Progenitor cell of endocrine pancreas (in vitro differentiated cells): ENCODE data around the gene PLCG1. TPM values are rescaled to one million over a fixed set of nuclear protein-coding genes. Genes with fewer than 3 reads are reported as not detected.

Source experiments
- DNase-seq: peaks from one replicate; pipeline ENCODE4 v3.0.0; 2021; ENCODE audit warnings: low spot score; ENCODE audit not compliant: unreplicated experiment
- H3K27ac Mint-ChIP-seq: 2 replicates; pipeline ENCODE4 v1.8.0; 2021; ENCODE audit warnings: mild to moderate bottlenecking, moderate library complexity, mixed read lengths
- H3K27me3 Mint-ChIP-seq: 2 replicates; pipeline ENCODE4 v1.8.0; 2021; ENCODE audit warnings: mixed read lengths
- H3K36me3 Mint-ChIP-seq: 2 replicates; pipeline ENCODE4 v1.8.0; 2022; ENCODE audit warnings: mixed read lengths; ENCODE audit not compliant: insufficient read depth
- H3K4me1 Mint-ChIP-seq: 2 replicates; pipeline ENCODE4 v1.8.0; 2021; ENCODE audit warnings: low read depth, mixed read lengths
- H3K4me3 Mint-ChIP-seq: 2 replicates; pipeline ENCODE4 v1.8.0; 2021; ENCODE audit warnings: low read depth, mild to moderate bottlenecking, moderate library complexity, mixed read lengths
- H3K9me3 Mint-ChIP-seq: 2 replicates; pipeline ENCODE4 v1.8.0; 2021; ENCODE audit warnings: low read depth, mixed read lengths
- CTCF ChIP-seq: fragments of 200-600 bp; sonication (generic); IDR thresholded peaks from one replicate; pipeline ENCODE4 v1.5.0; 2021; ENCODE audit warnings: antibody characterized with exemption, mild to moderate bottlenecking; ENCODE audit not compliant: unreplicated experiment
- total RNA-seq: library from RNA; stranded (reverse); gene quantifications from 2 replicates; pipeline ENCODE4 v1.2.1, GENCODE V29; 2021

The PLCG1 gene
- total RNA-seq, 1 donor from 2014 or later, result 395 TPM

- Mint-ChIP-seq H3K27ac (peak overlapping the region; percentile 7), H3K27me3 (no peaks in the 10 kb centered on the region)
- DNase-seq, result no peak
Observed at GRCh38 chr20:41167481-41168253, 30.3 kb downstream of the PLCG1 start.

GRCh38 chr20:41168281-41169161, 31.2 kb downstream of the PLCG1 start:
- no peak for TF ChIP-seq CTCF
- Mint-ChIP-seq H3K27me3 (no peaks in the 10 kb centered on the region), H3K9me3 (no peaks in the 10 kb centered on the region), H3K4me3 (no peak overlapping the region), H3K36me3 (peaks cover 31% of the 10 kb centered on the region), H3K4me1 (no peaks in the 10 kb centered on the region), H3K27ac (no peak overlapping the region)
- no peak for DNase-seq

More at GRCh38 chr20:41167481-41168253, 30.3 kb downstream of the PLCG1 start:
- TF ChIP-seq CTCF, result no peak
- H3K9me3 Mint-ChIP-seq, result no peaks in the 10 kb centered on the region
- H3K36me3 Mint-ChIP-seq, result peaks cover 29% of the 10 kb centered on the region
- no peak overlapping the region for H3K4me3 Mint-ChIP-seq
- no peaks in the 10 kb centered on the region for H3K4me1 Mint-ChIP-seq

GRCh38 chr20:41169162-41169690, 31.9 kb downstream of the PLCG1 start:
- H3K9me3 Mint-ChIP-seq, result no peaks in the 10 kb centered on the region
- no peak for DNase-seq
- H3K4me3 Mint-ChIP-seq, result no peak overlapping the region
- H3K27ac Mint-ChIP-seq, result no peak overlapping the region
- no peak for TF ChIP-seq CTCF
- H3K36me3 Mint-ChIP-seq, result peaks cover 30% of the 10 kb centered on the region
- H3K4me1 Mint-ChIP-seq, result no peaks in the 10 kb centered on the region
- no peaks in the 10 kb centered on the region for H3K27me3 Mint-ChIP-seq

GRCh38 chr20:41169791-41170351, 32.5 kb downstream of the PLCG1 start:
- H3K9me3 Mint-ChIP-seq, result no peaks in the 10 kb centered on the region
- TF ChIP-seq CTCF, result no peak
- no peak overlapping the region for H3K4me3 Mint-ChIP-seq
- peaks cover 35% of the 10 kb centered on the region for H3K36me3 Mint-ChIP-seq
- H3K27me3 Mint-ChIP-seq, result no peaks in the 10 kb centered on the region
- H3K27ac Mint-ChIP-seq, result no peak overlapping the region
- no peaks in the 10 kb centered on the region for H3K4me1 Mint-ChIP-seq
- no peak for DNase-seq
